Measurements from ENCODE around the gene ELMOD3. TPM values are rescaled to one million over a fixed set of nuclear protein-coding genes. Genes with fewer than 3 reads are reported as not detected.

ELMOD3 gene
- polyA plus RNA-seq, 2 of the 4 experiments (the other 2 are of a cell fraction) = 17.8 to 29.9 TPM

DNA sequence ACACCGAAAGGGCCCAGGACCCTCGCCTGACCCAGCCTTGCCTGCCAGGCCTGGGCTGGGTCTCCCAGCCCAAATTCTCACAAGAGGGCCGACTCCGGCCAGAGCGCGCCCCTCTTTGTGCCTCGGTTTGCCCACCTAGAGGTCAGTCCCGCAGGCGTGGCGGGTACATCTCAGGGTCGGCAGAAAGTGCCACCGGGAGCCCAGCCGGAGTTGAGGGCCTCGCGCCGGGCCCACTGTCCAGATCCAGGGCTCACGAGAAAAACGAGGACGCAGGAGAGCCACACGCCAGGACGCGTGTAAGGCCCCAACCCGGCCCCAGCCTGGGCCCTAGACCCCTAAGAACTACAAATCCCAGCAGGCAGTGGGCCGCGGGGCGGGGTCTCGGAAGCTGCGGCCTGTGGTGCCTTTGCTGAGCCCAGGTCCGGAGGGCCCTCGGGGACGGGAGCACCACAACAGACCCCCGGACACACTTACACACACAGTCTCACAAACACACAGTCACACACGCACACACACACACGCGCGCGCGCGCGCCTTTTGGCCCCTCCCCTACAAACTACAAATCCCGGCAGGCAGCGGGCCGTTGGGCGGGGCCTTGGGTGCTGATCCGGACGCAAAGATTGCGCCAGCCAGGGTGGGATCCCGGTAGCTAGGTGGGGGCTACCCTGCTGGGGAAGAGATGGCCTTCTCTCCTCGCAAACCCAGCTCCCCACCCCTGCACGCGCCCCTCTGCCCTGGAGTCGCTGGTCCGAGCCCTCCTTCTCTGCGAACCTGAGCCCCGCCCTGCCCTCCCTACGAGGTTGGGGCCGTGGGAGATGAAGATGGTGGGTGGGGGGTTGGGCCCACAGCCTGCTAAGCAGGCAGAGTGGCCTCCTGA is 63.8 kb downstream of the ELMOD3 start, which contains the start of gene SH2D6 (continued):
- TF ChIP-seq EHF (CRISPR knock-in tag; IDR thresholded peaks at IDR 0.05) (peak; percentile 77; the same call in 1 of the 2 replicates), POLR2A (IDR thresholded peaks at IDR 0.05; ENCODE audit: low read length) (peak; percentile 42), ZC3H11A (IDR thresholded peaks at IDR 0.05) (no peak), JUN (IDR thresholded peaks at IDR 0.05) (peak; percentile 35 to 81; a peak in 3 of 5 replicates), HEYL (CRISPR knock-in tag; IDR thresholded peaks at IDR 0.05) (peak; percentile 77; the same call in 1 of the 2 replicates), GATA3 (IDR thresholded peaks at IDR 0.05; ENCODE audit: borderline replicate concordance) (no peak), CHD4 (IDR thresholded peaks at IDR 0.05; ENCODE audit: borderline replicate concordance) (no peak; the same call in 1 of the 2 replicates), FOXS1 (CRISPR knock-in tag; IDR thresholded peaks at IDR 0.05) (no peak), FOSB (CRISPR knock-in tag; IDR thresholded peaks at IDR 0.05) (no peak), MYC (IDR thresholded peaks at IDR 0.05; ENCODE audit: borderline replicate concordance, low read length) (peak; percentile 88; the same call in 1 of the 2 replicates), KDM1A (IDR thresholded peaks at IDR 0.05; ENCODE audit: low read depth) (no peak), SREBF2 (IDR thresholded peaks at IDR 0.05) (no peak), HOXB5 (CRISPR knock-in tag; IDR thresholded peaks at IDR 0.05) (peak; percentile 77; the same call in 1 of the 2 replicates), ZSCAN20 (CRISPR knock-in tag; IDR thresholded peaks at IDR 0.05) (peak; percentile 79; the same call in 1 of the 2 replicates), PHF8 (IDR thresholded peaks at IDR 0.05; ENCODE audit: borderline replicate concordance, low read depth) (peak; percentile 87), EP300 (IDR thresholded peaks at IDR 0.05) (no peak), RNF2 (IDR thresholded peaks at IDR 0.05; ENCODE audit: borderline replicate concordance, low read depth) (peak; percentile 88; the same call in 1 of the 2 replicates), CBX8 (IDR thresholded peaks at IDR 0.05) (no peak), CEBPB (IDR thresholded peaks at IDR 0.05) (peak; percentile 75 to 86), RFX5 (IDR thresholded peaks at IDR 0.05) (no peak)
- TF ChIP-seq, protein P1, sequence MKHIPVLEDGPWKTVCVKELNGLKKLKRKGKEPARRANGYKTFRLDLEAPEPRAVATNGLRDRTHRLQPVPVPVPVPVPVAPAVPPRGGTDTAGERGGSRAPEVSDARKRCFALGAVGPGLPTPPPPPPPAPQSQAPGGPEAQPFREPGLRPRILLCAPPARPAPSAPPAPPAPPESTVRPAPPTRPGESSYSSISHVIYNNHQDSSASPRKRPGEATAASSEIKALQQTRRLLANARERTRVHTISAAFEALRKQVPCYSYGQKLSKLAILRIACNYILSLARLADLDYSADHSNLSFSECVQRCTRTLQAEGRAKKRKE (CRISPR knock-in tag; IDR thresholded peaks at IDR 0.05; ENCODE audit: low read depth) = peak; percentile 79; the same call in 1 of the 2 replicates
- TF ChIP-seq, protein P2, sequence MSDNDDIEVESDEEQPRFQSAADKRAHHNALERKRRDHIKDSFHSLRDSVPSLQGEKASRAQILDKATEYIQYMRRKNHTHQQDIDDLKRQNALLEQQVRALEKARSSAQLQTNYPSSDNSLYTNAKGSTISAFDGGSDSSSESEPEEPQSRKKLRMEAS (IDR thresholded peaks at IDR 0.05) = peak; percentile 90
- TF ChIP-seq, protein P3, sequence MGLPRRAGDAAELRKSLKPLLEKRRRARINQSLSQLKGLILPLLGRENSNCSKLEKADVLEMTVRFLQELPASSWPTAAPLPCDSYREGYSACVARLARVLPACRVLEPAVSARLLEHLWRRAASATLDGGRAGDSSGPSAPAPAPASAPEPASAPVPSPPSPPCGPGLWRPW (IDR thresholded peaks at IDR 0.05) = no peak
- TF ChIP-seq, protein P4, sequence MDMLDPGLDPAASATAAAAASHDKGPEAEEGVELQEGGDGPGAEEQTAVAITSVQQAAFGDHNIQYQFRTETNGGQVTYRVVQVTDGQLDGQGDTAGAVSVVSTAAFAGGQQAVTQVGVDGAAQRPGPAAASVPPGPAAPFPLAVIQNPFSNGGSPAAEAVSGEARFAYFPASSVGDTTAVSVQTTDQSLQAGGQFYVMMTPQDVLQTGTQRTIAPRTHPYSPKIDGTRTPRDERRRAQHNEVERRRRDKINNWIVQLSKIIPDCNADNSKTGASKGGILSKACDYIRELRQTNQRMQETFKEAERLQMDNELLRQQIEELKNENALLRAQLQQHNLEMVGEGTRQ (IDR thresholded peaks at IDR 0.05) = no peak

DNA sequence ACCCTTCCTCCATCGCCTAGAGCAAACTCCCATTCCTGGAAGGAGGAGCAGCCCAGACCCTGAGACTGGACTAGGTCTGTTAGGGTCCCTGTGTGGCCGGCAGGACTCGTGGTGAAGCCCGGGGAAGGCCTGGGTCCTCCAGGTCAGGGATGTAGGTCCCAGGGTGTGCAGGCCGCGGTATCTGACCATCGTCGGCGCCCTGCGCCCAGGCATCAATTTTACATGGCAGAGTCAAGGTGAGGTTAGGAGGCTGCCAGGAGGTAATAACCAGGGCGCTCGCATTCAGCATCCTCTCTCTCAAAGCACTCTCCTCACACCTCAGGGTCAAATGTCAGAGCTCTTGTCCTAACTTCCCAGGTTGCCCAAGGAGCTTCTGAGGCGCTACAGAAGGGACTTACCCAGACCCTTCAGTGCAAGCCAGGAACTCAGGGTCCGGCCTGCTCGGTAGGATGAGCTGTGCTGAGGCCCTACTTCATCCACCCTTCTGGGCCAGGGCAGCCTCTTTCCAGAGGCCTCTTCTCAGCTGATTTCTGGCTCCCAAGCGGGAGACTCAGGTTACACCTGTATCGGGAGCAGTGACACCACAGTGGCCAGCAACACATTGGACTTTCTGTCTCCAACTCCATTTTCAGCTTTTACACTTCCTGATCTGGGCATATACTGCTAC is 64.6 kb downstream of the ELMOD3 start:
- Histone ChIP-seq H3K4me1 (peaks cover 53% of the 10 kb centered on the region), H3K27ac (peak overlapping the region; percentile 96 to 98), H3K9me3 (no peaks in the 10 kb centered on the region), H3K4me3 (peak overlapping the region; percentile 59), H3K4me2 (peak overlapping the region; percentile 93)
- CTCF ChIA-PET = interaction anchor here (0.6 to 41.9 kb wide), 28 partner anchors 7 to 288 kb away, joined by 3 to 1185 read pairs (median 5); partner anchors contain the start of genes ELMOD3, GGCX, MAT2A and RETSAT
- ATAC-seq (peak in 1 of 2 experiments; percentile 2; a peak in 2 of 6 replicates), DNase-seq (ENCODE audit: low read depth in 1 of 2, low spot score in 1 of 2) (no peak), FAIRE-seq (no peak)
- POLR2A ChIA-PET = interaction anchor here (0.6 to 11.7 kb wide), 13 partner anchors 18 to 236 kb away, joined by 3 to 261 read pairs (median 3); partner anchors contain the start of genes GGCX, MAT2A, RNF181 and TMEM150A
- 54% methylated on average over 17 of the region's 17 CpGs for WGBS (ENCODE audit: missing lambda C conversion rate)
- TF ChIP-seq TP53 (CRISPR knock-in tag; IDR thresholded peaks at IDR 0.05) (0 out of 2 replicates have a peak, but pooled peaks have one; percentile 22), KDM1A (IDR thresholded peaks at IDR 0.05; ENCODE audit: low read depth) (no peak)

All from A549 (cell line).